Adipose tissue (tissue), 3 donors: ENCODE measurements around the gene ADCY4. TPM values are rescaled to one million over a fixed set of nuclear protein-coding genes. Genes with fewer than 3 reads are reported as not detected.

ENCODE experiments used
- H3K27ac ChIP-seq: one replicate; pipeline ENCODE4 v1.5.1; 2013; ENCODE audit warnings: low read depth, low read length
- WGBS, 3 donors: extraction: QIAGEN DNeasy Blood & Tissue Kit; methylation state at CpG; one replicate each; pipeline ENCODE4 v1.1.7; 2013; 5-methylcytosine and 5-hydroxymethylcytosine counted together
- polyA plus RNA-seq, 3 donors: library from polyadenylated mRNA; stranded (reverse); fragments of 200-250 nt; gene quantifications; one replicate each; pipeline ENCODE4 v1.2.3, GENCODE V29; 2013
- donor health status: healthy with polysubstance abuse.
- donor health status: Bipolar disorder and iron deficiency.
- donor health status: healthy.

ADCY4 gene
- polyA plus RNA-seq, 3 donors = 8.7 to 107 (median 56.4) TPM

DNA sequence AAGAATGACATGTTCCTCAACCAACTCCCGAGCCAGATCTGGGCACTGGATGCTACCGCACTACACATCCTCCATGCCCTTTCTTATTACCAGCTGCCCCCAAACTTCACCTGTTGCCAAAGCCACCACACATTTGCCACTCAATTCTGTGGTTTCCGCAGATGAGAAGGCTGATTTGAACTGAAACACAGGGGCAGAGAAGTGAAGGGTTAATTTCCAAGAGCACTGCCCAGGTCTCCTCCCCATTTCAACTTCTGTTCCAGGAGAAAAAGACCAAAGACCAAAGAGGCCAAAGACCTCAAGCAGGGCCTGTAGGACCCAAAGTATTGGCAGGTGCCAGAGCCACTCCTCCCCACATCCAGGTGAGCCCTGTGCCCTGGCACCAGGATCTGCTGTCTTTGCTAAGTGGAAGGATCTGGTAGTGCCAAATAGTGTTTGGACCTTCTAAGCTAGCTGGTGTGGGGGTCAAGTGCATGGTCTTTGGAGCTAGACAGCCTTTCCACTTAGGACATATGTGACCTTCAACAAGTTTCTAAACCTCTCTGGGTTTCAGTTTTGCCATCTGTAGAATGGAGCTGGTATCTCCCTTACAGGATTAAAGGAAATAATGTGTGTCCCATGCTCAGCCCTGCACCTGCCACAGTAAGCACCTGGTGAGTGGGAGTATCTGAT, 43.3 kb downstream of the ADCY4 start:
- no peak overlapping the region for H3K27ac ChIP-seq
- WGBS, 3 donors = 91 to 93% (median 91%) methylated on average over 3 of the region's 3 CpGs

DNA sequence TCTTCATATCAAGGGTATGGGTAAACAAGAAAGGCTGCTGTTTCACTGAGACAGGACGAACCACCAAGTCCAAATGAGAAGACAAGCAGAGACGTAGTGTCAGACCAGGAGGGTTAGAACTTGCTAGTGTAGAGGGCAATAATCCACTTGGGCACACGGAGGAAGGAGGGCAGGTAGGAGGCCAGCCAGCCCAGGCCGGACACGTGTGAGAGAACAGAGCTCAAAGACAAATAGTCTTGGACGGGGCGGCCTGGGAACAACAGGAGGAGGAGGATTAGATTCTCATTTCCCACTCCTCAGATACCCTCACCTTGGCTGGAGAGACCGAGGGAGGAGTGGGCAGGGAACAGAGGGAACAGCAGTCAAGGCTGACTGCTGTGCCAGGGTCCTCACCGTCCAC, 44.1 kb downstream of the ADCY4 start:
- H3K27ac ChIP-seq = no peak overlapping the region
- 83 to 92% (median 88%) methylated on average over 9 of the region's 9 CpGs for WGBS, 3 donors

DNA sequence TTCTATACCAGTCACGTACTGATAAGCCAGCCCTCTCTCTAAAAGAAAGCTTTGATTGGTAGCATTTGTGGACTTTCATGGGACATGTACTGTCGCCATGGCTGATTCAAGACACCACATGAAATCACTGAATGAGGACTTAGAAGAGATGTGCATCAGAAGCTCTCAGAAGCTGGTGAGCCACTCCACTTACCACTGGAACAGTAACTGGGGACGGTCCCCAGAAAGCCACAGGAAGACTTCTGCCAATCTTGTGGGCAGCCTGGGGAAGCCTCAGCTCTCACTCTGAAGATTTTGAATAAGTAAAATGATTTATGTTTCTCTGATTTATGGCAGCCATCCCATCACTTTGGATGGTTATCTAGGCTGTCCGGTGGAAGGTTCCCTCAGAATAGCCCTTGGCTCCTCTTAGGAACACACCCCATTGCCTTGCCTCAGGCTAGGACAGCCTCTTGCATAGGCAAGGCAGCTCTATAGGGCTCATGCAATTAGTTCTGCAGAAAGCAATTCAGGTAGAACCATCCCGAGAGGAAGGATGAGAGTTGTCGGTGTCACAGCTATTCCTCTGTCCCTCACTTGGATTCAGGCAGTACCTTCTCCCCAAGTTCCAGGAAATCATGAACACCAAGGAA, 45.1 kb downstream of the ADCY4 start:
- WGBS, 3 donors = 65 to 82% (median 74%) methylated on average over 6 of the region's 6 CpGs
- H3K27ac ChIP-seq = no peak overlapping the region

DNA sequence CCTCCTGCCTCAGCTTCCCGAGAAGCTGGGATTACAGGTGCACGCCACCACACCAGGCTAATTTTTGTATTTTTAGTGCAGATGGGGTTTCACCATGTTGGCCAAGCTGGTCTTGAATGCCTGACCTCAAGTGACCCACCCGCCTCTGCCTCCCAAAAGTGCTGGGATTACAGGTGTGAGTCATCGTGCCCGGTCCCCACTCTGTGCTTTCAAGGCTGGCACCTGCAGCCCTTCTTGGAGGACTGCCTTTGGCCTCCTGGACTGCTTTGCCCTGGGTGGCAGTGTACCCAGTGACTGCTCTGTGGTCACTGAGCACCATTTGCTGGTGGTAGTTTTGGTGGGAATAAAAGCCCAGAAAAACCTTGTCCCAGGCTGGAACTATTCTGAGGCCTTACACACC, 47.9 kb downstream of the ADCY4 start:
- 88 to 99% (median 98%) methylated on average over 5 of the region's 5 CpGs for whole genome bisulfite sequencing, 3 donors

DNA sequence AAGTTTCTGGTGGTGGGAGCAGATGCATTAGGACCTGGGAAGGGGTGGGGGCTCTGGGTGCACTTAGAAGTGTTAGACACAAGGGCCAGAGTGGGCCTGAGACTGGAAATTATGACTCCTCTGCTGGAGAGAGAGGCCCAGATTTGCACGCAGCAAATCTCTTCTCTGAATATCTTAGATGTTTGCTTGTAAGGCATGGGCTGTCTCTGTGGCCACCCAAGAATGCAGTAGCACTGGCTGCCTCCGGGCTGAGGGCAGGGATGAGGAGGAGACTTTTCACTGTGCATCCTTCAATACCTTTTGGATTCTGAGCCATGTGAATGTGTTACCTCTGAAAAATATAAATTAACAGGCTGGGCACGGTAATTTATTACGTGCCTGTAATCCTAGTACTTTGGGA, 49.5 kb downstream of the ADCY4 start:
- WGBS, 3 donors = 77 to 85% (median 83%) methylated on average over 4 of the region's 4 CpGs

More for the DNA sequence above, 47.9 kb downstream of the ADCY4 start:
- H3K27ac ChIP-seq = no peak overlapping the region

DNA sequence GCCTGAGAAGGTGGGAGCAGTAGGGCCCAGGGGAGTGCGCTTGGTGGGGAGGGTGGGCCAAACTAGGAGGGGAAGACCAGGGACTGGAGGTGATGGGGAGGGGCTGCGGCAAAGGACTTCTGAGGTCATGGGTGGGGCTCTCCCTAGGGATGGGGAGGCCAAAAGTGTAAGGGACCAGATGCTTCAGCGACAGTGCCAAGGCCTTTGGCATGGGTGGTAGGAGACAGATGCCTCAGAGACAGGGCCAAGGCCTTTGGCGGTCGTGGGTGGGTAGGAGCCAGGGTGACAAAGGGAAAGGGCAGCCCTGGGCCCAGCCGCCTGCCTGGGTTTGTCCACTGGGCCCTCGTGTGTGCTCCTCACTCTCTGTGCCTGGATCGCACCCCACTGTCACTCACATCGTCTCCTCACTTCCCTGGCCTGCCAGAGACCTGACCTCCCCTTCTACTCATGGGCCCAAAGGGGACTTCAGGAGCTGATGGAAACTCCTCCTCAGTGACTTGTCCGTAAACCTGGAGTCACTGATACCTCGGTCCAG, 50.3 kb downstream of the ADCY4 start:
- 72 to 79% (median 79%) methylated on average over 9 to 11 of the region's 11 CpGs for WGBS, 3 donors

More for the DNA sequence above, 49.5 kb downstream of the ADCY4 start:
- H3K27ac ChIP-seq = no peak overlapping the region

DNA sequence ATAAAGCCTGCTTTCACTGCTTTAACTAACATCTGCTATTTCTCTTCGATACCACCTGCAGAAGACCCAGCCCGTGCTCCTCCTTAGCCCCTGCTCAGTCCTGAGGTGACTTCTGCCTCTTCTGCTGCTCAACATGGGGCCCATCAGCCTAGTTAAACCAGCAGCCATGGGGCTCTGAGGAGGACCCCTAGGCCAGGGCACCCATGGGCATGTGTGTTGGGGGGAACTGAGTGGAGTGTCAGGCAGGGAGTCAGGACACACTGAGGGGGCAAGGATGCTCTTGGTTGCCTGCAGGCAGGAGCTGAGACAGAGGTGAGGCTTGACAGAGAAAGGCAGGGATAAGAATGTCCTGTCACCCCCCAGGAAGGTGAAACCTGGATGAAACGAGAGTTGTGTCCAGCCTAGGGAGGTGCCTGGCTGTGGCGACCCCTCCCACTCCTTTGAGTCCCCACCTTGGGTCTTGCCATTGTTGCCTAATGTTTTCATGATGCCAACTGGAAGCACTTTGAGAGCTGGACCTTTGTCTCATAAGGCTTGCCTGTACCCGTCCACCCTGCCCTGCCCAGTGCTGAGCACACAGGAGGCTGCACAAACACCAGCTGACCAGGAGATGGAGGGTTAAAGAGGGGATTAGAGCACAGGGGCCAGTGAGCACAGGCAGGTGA, 50.9 kb downstream of the ADCY4 start:
- WGBS, 3 donors = 87 to 90% (median 89%) methylated on average over 5 of the region's 5 CpGs
- H3K27ac ChIP-seq = no peak overlapping the region

More for the DNA sequence above, 50.3 kb downstream of the ADCY4 start:
- no peak overlapping the region for H3K27ac ChIP-seq

DNA sequence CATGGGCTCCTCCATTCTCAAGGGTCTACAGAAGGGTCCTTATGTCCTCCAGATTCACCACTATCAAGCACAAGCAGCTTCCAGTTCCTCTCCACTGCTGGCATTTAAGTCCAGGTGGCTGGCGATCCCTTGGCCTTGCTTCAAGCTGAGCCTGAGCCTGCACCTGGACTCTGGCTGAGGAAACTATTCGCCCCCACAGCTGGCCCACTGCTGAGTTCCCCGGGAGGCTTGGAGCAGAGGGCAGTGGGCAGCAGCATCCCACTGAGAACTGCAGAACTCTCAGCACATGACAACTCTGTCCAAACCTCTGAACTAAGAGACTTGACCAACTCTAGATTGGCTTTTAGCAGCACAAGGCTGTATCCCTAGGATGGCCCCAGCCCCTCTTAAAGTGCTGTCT, 52.1 kb downstream of the ADCY4 start:
- WGBS, 3 donors = 63 to 85% (median 78%) methylated on average over 3 of the region's 3 CpGs
- no peak overlapping the region for H3K27ac ChIP-seq

DNA sequence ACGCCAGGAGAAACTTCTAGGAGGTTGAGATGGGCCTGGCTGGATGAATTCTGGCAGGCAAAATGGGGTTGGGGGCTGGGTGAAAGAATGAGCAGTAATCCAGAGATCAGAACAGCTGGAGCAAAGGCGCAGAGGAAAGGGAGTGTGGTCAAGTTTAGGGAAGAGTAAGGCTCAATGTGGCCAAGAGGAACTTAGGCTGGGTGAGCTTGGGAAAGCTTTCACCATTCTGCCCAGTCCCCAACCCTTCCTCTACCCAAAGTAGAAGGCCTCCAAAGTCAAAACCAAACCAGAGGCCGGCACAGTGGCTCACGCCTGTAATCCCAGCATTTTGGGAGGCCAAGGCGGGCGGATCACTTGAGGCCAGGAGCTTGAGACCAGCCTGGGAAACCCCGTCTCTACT, 53.2 kb downstream of the ADCY4 start:
- WGBS, 3 donors = 85 to 94% (median 91%) methylated on average over 7 of the region's 7 CpGs
- no peak overlapping the region for H3K27ac ChIP-seq

DNA sequence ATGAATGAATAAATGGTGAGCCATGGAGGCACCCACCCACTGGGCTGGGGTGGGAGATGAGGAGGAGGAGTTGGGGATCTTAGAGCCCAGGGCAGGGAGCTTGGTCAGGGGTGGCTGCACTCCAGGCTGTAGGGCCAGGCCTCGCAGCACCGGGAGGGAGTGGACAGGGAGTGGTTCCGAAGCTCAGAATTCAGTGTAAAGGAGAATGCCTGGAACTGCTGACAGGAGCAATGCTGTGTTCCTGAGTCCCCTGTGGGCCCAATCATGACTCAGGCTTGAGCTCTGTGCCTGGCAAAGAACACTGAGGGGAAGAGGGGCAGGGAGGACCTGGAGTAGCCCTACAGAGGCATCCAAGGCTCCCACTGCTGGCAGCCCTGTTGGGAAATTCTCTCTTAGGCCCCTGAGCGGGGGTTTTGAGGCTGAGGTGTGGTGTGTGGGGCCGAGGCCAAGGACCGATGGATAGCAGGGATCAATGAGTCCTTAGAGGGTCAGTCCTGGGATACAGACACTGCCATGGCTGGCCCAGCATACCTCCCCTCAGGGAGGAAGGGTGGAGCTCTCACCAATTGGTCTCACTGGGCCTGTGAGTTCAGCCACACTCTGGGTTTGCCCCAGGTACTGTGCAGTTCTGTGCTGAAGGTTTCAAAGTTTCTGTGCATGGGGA, 53.9 kb downstream of the ADCY4 start:
- no peak overlapping the region for H3K27ac ChIP-seq
- 61 to 90% (median 63%) methylated on average over 6 of the region's 6 CpGs for WGBS, 3 donors

DNA sequence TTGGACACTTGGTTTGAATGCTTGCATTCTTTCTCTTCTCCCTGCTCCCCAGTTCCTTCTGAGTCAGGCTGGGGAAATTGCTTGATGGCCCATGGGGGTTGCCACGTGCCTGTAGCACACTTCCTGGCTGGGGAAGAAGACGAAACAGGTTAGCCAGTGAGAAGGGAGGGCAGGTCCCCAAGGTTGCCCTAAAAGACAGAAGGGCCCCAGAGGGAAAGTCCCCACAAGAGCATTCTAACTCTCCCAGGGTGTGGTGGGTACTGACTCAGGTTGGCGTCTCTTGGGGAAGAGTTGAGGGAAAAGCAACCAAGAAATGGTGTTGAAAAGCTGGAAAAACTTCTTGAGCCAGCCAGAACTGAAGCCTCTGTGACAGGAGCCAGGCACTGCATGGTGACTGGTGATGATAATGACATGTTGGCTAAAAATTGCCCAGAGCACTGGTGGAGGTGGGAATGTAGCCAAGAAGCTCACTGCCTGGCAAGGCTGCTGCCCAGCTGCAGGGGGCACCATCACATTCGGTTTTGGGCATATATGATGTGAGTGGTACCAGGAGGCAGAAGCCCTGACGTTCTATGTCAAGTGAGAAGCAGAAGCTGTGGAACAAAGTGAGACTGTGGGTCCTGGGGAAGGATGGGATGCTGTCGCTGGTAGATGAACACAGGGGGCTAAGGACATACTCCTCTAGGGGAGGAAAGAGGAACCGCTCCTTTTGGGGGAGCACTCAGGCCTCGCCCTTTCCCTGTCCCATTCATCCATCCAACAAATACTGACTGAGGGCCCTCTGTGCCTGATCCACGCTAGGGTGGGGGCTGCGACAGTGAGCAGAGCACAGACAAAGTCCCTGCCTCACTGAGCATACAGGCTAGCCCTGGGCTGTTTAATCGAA, 55.3 kb downstream of the ADCY4 start:
- WGBS, 3 donors = 64 to 72% (median 66%) methylated on average over 11 of the region's 11 CpGs
- H3K27ac ChIP-seq = no peak overlapping the region

DNA sequence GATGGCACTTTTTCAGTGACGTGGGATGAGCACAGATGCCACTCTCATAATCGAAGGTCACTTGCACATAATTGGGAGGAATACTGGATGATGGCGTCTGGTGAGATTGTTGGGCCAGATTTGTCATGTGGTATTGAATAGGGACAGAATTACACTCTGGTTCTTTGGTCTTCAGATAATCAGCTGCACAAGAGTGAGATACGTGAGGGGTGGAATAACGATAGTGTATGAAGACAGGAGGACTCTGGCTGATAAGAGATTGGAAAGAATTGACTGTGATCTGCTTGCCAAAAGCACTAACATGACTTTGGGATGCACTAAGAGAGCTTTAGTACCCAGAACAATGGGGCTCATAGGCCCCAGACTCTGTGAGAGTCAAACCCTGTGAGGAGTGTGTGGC, 56.4 kb downstream of the ADCY4 start:
- 86 to 95% (median 90%) methylated on average over 5 of the region's 5 CpGs for WGBS, 3 donors
- H3K27ac ChIP-seq = no peak overlapping the region

DNA sequence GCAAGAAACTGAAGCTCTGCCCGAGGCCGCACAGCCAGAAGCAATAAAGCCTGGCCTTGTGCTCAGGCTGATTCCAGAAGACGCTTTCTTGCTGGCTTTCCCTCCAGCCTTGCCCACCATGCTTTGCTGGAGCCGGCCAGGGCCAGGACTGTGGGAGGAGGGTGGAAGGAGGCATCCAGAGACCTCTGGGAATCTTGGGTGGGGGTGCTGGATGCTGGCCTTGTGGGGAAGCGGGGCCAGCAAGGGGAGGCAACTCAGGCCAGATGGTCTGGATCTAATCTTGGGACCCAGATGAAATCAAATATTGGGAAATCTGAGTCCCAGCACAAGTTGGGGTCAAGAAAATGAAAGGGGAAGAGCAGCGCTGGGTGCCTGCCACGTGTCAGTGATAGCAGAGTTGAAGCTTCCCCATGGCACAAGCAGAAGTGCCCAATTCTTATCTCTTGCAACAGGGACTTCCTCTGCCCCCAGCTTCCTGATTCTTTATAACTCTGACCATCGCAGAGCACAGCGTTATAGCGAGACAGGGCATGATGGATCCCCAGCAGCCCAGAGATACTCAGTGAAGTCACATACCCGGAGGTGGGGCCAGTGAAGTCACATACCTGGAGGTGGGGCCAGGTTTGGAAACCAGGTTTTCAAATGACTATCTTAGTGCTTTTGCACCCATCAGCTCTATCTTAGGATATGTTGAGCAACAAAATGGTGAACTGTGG, 57.1 kb downstream of the ADCY4 start:
- 47 to 85% (median 49%) methylated on average over 11 of the region's 11 CpGs for WGBS, 3 donors
- no peak overlapping the region for H3K27ac ChIP-seq

DNA sequence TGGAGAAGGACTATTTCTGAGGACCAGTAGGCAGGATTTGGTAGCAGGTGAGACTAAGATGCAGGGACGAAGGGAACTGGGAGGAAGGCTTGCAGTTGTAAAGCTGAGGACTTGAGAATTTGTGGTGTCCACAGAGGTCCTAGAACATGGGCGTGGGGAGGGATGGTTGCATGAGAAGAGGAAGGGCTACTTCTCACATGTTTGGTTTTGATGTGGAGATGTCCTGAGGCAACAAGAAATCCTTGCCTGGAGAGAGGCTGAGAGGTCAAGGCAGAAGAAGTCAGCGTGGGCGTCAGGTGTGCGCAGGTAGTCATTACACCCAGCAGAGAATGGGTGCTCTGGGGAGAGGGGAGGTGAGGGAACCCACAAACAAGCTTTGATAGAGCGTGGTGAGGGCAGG, 57.8 kb downstream of the ADCY4 start:
- H3K27ac ChIP-seq = no peak overlapping the region
- 82 to 97% (median 84%) methylated on average over 6 of the region's 6 CpGs for WGBS, 3 donors

DNA sequence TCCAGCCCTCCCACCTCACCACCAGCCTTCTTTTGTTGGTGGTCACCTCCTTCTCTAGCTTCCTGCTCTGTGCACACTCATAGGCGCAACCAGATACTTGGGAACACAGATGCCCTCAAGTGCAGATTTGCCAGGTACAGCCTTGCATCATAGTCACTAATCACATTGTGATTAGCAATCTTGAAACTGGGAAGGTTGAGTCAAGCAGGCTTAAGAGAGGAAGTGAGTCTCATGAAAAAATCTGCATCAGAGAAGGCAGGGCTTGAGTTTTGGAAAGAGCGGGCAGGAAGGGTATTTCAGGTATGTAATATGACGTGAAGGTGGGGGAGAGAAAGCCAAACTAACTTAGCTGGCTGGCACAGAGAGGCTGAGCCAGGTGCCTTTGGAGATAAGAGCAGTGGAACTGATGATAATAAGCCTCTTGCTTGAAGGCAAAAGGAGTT, 60.7 kb downstream of the ADCY4 start:
- H3K27ac ChIP-seq = no peak overlapping the region

DNA sequence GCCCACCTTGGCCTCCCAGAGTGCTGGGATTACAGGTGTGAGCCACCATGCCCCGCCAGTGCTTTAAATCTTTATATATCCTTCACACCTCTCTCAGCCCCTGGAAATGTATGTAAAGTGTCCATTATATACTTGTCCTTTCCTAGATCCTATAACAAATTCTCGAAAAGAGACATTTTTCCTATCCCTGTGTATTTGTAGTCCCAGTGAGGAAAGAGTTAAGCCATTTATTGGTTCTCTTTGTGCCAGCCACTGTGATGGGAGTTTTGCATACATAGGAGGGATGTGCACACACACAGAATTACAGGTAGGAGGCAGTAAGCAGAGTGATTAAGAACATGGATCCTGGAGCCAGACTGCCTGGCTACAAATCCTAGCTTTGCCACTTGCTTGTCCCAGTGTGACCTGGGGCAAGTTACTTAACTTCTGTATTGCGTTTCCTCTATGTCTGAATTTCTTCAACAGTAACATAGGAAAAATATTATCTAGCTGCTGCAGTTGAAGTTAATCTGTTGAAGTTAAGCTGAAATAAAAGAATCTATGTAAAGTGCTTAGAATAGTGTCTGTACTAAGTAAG, 61.4 kb downstream of the ADCY4 start:
- 60 to 77% (median 70%) methylated on average over 3 of the region's 3 CpGs for WGBS, 3 donors
- H3K27ac ChIP-seq = no peak overlapping the region

More for the DNA sequence above, 60.7 kb downstream of the ADCY4 start:
- 37 to 68% (median 48%) methylated on average over 3 of the region's 3 CpGs for WGBS, 3 donors

DNA sequence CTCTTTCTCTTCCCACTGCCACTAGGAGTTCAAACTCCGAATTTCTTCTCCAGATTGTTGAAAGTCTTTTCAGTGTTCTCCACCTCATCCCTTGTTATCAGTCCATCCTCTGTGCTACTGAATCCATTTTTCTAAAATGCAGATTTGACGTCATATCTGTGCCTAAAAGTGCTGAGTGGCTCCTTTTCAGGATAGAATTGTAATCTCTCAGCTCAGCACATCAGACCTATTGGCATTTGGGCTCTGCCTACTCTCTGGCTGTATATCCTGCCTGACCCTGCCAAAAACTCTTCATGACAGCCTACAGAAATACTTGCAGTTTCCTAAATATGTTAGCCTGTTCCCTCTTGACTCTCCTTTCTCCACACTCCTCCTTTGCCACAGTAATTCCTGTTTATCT, 62.4 kb downstream of the ADCY4 start:
- WGBS, 3 donors = 78 to 89% (median 85%) methylated on average over 2 of the region's 2 CpGs
- H3K27ac ChIP-seq = no peak overlapping the region
